Measurements from ENCODE around the gene HOXC10.

Gene HOXC10

DNA sequence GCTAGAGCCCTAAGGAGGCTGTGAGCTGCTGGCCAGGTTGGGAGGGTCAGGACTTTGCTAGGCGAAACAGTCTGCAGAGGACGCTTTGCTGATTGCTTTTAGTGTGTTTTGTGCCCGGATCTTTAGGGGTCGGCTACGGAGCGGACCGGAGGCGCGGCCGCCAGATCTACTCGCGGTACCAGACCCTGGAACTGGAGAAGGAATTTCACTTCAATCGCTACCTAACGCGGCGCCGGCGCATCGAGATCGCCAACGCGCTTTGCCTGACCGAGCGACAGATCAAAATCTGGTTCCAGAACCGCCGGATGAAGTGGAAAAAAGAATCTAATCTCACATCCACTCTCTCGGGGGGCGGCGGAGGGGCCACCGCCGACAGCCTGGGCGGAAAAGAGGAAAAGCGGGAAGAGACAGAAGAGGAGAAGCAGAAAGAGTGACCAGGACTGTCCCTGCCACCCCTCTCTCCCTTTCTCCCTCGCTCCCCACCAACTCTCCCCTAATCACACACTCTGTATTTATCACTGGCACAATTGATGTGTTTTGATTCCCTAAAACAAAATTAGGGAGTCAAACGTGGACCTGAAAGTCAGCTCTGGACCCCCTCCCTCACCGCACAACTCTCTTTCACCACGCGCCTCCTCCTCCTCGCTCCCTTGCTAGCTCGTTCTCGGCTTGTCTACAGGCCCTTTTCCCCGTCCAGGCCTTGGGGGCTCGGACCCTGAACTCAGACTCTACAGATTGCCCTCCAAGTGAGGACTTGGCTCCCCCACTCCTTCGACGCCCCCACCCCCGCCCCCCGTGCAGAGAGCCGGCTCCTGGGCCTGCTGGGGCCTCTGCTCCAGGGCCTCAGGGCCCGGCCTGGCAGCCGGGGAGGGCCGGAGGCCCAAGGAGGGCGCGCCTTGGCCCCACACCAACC lies 44.8 kb downstream of the HOXC10 start:
- DNase-seq (ENCODE audit: low read depth in 2 of 2), result no peak

DNA sequence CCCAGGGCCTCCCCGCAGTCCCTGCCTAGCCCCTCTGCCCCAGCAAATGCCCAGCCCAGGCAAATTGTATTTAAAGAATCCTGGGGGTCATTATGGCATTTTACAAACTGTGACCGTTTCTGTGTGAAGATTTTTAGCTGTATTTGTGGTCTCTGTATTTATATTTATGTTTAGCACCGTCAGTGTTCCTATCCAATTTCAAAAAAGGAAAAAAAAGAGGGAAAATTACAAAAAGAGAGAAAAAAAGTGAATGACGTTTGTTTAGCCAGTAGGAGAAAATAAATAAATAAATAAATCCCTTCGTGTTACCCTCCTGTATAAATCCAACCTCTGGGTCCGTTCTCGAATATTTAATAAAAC lies 45.5 kb downstream of the HOXC10 start:
- DNase-seq (ENCODE audit: low read depth in 2 of 2), result no peak

DNA sequence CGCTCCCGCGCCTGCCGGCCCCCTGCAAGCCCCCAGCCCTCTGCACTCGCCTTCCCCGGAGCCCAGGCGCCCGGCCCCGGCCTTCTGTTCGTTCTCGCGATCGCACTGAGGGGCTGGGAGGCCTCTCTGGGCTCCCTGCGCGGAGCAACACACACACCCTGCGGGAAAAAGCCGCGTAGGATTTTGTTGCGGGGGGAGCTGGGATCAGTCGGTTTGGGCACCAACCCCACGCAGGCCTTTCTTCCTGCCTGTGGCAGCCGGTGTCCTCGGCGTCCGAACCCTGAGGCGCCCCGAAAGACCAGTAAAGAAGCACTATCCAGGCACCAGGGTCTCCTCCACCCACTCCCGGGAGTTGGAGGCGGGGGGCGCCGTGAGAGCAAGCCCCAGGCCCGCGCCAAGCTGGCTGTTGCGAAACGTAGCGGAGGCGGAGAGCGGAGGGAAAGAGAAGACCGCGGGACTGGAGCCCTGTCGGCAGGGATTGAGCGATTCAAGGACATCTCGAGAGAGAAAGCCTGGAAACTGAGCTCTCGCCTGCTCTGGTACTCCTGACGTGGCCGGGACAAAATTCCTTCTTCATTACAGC lies 46.0 kb downstream of the HOXC10 start:
- peak; percentile 67 to 70 for DNase-seq (ENCODE audit: low read depth in 2 of 2)

DNA sequence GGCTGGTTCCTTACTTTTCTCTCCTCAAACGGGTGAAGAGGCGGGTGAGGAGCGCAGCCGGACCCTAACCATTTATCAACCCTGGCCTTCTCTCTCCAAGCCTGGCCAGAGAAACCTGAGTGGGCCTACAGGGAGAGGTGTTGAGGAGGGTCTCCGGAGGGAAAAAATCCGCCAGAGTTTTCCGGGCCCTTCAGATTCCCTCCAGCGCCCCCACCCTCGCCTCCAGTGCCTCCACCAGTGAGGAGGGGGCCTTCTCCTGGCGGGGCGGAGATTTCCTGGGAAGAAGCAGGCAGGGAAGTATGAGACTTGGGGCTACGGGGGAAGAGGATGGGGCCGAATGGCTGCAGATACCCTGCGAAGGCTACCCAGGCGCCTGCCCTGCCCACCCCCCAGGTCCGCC lies 46.5 kb downstream of the HOXC10 start:
- DNase-seq (ENCODE audit: low read depth in 2 of 2), result no peak

DNA sequence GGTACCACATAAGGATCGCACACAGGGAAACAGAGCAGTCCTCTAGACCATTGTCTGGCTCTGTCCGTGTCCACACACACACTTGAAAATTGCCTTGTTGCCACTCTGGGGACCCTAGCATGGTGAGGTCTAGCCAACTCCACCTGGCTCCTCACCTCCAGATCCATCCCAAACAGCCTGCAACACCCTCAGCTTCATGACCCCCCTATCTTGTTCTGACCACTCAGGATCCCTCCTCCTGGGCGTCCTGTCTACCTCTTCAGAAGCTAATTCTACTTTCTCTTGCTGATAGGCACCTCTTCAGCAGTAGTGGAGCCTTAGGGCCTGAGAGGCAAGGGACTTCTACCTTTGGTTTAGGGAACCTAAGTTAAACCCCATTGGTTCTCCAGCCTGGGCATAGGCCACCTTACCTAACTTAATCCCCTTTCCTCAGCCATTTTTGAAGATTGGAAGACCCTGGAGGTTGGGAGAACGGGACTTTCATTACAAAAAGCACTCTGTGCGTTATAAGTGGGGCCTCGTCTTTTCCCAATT lies 47.2 kb downstream of the HOXC10 start:
- DNase-seq (ENCODE audit: low read depth in 2 of 2), result no peak

DNA sequence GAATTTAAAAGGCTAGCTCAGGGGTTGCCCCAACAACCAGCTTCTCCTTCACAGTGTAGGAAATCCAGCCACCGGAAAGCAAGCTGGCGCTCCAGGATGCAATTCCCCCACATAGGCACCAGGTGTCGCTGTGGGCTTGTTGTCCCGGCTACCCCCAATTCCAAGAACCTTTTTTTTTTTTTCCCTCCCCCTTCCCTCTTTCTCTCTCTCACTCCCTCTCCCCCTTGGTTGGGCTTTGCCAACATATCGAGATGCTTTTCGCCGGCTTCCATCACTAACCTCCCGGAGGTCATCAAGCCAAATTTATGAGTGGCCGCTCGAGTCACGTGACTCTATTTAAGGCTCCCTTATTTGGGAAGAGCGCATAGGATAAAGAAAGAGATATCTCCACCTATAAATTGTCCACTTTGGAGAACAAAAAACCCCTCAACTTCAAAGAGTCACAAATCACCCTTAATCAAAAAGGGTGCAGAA lies 47.7 kb downstream of the HOXC10 start, which contains the start of gene HOXC5:
Gene HOXC5, plus strand, starts transcription at position 424 of the 474 bp plus-strand sequence. CDS start 73 bp downstream, outside the sequence.
- peak; percentile 89 to 90 for DNase-seq (ENCODE audit: low read depth in 2 of 2)

DNA sequence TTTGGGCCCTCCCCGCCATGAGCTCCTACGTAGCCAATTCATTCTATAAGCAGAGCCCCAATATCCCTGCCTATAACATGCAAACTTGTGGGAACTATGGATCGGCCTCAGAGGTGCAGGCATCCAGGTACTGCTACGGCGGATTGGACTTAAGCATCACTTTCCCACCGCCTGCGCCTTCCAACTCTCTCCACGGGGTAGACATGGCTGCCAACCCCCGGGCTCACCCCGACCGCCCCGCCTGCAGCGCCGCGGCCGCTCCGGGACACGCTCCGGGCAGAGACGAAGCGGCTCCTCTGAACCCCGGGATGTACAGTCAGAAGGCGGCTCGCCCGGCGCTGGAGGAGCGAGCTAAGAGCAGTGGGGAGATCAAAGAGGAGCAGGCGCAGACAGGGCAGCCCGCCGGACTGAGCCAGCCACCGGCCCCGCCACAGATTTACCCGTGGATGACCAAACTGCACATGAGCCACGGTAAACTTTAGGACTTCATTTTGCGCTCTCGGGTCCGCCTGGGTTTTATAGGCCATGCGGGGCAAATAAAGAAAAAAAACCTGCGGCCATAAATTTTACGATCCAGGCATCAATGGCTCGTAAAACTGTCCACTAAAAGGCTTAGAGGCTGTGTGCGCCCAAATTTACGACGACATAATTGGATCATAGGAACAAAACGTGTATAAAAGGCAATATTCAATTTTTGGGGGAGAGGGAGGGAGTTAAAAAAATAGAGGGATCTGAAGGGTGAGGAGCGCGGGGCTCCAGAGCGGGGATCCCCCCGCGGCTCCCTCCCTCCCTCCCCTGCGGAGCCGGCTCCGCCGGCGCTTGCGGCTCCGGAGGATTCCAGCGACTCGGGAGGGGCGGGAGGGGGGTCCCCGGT lies 48.4 kb downstream of the HOXC10 start:
- no peak for DNase-seq (ENCODE audit: low read depth in 2 of 2)

DNA sequence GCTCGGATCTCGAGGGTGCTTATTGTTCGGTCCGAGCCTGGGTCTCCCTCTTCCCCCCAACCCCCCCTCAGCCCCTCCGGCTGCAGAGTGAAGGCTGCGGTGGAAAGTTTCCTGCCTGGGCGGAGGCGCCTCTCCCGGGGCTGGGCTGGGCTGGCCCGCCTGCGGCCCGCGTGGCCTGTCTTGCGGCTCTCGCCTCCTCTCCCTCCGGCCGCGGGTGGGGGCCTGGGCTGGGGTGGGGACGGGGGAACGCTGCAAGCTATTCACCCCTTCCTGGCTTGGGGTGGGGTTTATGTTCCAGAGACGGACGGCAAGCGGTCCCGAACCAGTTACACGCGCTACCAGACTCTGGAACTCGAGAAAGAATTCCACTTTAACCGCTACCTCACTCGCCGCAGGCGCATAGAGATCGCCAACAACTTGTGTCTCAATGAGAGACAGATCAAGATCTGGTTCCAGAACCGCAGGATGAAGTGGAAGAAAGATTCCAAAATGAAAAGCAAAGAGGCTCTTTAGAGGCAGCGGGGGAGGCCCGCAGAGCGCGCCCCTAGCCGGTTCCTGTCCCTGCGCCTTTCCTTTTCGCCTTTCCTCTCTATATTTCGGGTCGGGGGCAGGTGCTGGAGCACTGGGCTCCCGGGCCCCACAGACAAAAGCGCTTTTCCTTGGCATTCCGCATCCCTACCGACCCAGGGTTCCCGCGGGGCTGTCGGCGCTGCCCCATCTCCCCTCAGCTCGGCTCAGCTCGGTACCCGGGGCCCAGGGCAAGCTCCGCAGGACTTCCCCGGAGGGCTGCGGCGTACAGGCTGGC lies 49.2 kb downstream of the HOXC10 start:
- DNase-seq (ENCODE audit: low read depth in 2 of 2), result no peak

DNA sequence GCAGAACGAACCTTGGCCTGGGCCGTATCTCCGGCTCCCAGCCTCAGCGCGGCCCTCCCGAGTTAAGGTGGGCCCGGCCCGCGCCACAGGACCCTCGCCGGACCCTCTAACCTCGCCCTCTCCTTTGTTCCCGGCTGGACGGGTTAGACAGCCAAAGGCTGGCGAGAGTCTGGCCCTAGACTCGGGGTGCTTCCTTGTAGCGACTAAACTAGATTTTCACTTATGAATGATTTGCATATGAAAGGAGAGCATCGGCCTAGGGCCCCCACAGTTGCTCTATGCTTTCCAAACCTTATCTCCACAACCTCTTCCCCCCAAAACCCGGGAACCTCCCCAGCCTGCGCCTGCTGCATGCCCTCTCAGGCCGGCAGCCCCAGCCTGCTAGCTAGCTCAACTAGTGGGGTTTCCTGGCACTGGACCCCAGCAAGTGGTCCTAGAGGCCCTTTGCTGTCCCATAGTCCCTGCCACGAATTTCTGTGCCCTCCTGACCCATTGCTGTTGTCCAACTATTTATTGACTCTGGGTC lies 49.9 kb downstream of the HOXC10 start:
- no peak for DNase-seq (ENCODE audit: low read depth in 2 of 2)

DNA sequence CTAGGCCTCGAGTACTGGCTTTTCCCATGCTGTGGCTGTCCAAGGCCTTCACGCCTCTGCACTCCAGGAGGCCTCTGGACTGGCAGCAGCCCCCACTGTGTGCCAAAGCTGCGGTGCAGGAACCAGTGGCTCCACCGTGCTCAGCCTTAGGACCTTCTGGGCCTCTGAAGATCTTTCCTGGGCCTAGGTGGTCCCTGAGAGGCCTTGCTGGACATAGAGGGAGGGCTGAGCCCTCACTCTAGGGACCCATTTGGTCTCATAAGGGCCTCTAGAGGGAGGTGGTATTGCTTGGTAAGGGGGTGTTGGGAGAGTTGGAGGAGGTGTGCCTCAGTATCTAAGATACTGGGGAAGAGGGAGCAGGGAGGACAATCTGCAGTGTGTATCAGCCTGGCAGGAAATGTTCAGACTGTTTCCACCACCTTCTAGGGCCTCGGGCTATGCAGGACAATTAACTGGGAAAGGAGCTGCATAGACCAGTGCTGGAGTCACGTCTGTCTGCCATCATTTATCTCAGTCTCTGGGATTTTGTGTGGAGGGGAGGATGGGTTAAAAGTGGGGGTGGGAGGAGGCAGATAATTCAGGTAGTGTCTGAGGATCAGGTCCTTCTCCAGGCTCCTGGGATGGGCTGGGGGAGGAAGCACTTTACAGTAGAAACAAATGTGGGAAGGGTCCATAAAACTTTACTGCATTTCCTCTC lies 50.8 kb downstream of the HOXC10 start:
- DNase-seq (ENCODE audit: low read depth in 2 of 2), result no peak

DNA sequence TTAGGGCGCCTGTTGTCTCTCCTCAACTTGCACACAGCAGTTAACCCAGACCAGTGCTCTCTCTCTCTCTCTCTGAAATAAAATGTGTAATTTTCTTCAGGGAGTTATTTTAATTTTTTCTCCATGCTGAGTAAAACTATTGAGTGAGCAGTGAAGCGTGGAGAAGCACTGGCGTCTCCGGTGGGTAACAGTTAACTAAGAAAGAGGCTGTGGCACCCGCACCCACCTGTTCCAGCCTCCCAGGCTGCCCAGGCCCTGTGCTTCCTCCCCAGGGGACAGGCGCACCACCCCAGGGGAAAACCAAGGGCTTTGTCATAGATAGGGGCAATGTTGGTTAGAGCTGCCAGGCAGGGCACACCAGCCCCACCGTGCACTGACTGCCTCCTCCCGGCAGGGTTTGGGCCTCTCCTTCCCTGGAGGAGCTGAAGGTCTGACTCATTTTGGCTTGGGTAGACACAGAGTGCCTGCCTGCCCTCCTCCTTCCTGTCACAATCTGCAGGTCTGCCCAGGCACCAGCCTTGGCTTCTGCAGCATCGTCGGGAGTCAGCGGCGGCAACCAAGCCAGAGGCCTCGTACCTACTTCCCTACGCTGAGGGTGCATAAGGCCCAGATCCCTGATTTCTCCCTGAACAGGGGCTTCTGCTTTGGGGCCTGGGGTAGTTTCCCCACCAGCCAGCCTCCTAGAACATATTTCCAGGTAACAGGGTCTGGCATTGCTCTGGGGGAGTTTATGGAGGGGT lies 51.8 kb downstream of the HOXC10 start:
- DNase-seq (ENCODE audit: low read depth in 2 of 2), result no peak

DNA sequence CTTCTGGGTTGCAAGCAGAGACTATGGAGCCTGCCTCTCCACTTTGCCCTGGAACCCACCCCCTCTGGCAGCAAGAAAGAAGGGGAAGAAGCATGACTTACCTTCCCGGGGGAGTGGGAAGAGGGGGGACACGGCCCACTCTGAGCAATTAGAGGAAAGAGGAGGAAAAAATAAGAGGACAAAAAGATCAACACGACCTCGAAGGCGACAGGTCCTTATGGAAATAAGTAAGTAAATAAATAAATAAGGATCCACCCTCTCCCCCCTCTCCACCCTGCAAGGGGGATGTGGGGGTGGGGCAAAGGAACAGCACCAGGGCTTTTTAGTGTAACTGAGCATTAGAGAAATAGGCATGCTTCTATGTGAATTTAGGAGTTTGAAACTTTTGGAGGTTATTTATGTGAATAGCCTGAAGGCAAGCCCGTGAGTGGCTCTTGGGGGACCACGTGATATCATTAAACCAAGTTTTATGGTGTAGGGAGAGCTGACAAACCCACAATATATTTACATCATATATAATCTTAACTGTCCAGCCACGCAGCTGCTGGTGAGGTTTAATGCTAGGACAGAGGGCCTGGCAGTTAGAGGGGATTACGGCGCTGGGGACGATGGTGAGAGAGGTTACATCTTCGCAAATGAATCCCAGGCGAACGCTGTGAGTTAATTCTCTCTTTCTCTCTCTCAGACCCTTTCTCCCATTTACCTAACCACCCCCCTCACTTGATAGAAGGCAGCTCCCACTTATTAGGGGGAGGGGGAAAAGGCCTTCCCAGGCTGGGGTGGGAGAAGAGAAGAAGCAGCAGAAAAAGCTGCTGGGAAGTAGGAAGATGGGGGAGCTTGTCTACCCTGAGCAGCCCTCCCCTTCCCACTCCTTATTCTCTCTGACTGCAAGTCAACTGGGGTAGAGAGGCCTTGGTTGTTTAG lies 52.7 kb downstream of the HOXC10 start:
- DNase-seq (ENCODE audit: low read depth in 2 of 2), result no peak

DNA sequence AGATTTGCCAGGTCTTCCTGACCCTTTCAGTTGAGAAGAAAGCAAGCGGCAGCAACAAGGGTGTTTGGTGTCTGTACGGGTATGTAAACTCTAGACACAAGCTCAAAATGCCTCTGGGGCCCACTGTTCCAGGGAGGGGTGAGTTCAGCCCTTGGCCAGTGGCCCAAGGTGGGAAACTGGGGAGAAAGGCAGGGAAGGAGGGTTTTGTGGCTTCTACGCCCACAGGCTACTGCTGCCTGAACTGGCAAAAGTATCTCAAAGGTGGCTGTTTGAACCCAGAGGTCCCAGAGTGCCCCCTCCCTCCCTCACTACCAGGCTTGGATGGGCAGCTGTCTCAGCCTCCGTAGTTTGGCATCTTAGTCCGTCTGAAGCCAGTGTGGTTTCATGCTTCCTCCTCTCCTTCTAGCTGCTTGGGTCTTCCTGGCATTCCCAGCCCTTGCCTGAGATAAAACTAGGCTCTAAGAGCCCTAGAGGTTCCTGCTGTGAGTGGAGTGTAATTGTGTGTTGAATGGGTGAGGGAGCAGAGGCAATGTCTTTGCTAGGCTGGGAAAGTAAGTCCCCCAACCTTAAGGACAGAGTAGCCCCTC lies 53.4 kb downstream of the HOXC10 start:
- DNase-seq (ENCODE audit: low read depth in 2 of 2), result no peak

DNA sequence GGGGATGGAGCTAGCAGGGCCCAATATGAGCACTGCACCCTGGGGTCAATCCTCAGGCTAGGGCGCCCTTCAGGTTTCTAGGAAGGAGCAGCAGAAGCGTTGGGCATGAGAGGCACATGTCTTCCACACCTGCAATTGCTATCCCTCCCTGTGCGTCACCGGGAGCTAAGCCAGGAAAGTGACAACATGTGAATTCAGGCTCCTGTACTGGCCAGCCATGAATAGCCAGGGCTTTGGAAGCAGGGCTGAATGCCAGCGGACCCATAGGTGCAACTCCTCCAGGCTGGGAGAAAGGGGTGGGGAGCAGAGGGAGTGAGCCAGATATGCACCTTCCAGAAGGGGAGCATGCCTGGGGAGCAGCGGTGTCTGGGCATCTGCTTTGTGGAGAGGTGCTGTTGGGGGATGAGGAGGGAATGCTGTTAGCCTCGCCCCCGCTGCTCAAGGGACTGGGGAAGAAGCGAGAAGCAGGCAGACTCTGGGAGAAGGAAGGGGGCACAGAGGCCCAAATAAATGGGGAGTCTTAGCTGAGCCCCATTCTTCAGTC lies 54.0 kb downstream of the HOXC10 start:
- no peak for DNase-seq (ENCODE audit: low read depth in 2 of 2)

DNA sequence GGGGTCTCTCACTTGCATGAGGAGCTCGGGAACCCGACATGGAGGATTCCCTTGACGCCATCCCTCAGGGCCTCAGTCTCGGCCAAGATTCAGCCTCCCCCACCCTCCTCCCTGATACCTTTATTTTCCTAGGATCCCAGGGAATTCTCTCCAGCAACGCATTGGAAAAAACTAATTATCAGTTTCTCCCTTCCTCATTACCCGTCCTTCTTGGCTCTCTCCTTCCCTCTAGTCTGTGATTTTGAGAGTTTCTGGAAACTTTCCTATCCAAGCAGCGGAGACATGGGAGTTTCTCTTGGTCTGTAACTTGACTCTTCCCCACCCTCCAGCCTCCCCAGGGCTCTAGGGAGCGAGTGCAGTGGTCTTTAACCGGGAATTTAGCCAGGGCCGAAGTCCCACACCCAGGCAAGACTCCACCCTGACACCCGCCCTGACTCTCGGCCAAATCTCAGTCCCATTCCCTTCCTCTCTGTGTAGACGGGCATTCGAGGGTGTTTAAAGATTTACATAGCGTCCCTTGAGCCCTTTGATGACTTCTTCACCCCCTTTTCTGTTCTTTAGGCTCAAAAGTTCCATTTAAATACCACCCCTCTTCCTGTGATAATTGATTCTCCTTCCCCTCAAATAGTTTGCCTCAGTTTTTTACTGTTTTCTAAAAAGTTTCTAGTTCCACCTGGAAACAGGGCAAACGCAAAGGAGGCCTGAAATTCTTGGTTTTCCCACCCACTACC lies 54.6 kb downstream of the HOXC10 start:
- no peak for DNase-seq (ENCODE audit: low read depth in 2 of 2)

All from fibroblast of skin of left biceps (primary cell).